Right lobe of liver (tissue), 4 donors: Measurements from ENCODE around the gene GDE1.

Experiments used
- POLR2A ChIP-seq: fragments of 450-650 bp; IDR thresholded peaks from one replicate; pipeline ENCODE4 v1.6.1; 2017; ENCODE audit warnings: antibody characterized with exemption, mild to moderate bottlenecking
- TF ChIP-seq, protein P1 (sequence below), 4 donors: fragments of 200-600 bp in 3 of 4; fragments of 450-650 bp in 1 of 4; IDR thresholded peaks; one replicate each; pipeline versions ENCODE4 v1.5.1 to v1.8.0; 2016 to 2022; ENCODE audit warnings: antibody characterized with exemption in 4 of 4, mild to moderate bottlenecking in 2 of 4
- donor health status: DM: no; HTN: no; CAD: no.
- donor health status: DM: no; HTN: no; CAD: no.
- donor health status: DM: no; HTN: yes; CAD: no.

- TF ChIP-seq, protein P1, sequence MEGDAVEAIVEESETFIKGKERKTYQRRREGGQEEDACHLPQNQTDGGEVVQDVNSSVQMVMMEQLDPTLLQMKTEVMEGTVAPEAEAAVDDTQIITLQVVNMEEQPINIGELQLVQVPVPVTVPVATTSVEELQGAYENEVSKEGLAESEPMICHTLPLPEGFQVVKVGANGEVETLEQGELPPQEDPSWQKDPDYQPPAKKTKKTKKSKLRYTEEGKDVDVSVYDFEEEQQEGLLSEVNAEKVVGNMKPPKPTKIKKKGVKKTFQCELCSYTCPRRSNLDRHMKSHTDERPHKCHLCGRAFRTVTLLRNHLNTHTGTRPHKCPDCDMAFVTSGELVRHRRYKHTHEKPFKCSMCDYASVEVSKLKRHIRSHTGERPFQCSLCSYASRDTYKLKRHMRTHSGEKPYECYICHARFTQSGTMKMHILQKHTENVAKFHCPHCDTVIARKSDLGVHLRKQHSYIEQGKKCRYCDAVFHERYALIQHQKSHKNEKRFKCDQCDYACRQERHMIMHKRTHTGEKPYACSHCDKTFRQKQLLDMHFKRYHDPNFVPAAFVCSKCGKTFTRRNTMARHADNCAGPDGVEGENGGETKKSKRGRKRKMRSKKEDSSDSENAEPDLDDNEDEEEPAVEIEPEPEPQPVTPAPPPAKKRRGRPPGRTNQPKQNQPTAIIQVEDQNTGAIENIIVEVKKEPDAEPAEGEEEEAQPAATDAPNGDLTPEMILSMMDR (IDR thresholded peaks at IDR 0.05): no peak
- TF ChIP-seq POLR2A: no peak
These were observed 31.3 kb downstream of the GDE1 start for GRCh38 chr16:19490619-19491018.
